ENCODE data around the gene SCAMP5. TPM values are rescaled to one million over a fixed set of nuclear protein-coding genes. Genes with fewer than 3 reads are reported as not detected.

SCAMP5 gene
- total RNA-seq, 4 donors from 2014 or later: 3.3 to 6.4 (median 4.3) TPM

GRCh38 chr15:75030424-75030823 lies 35.1 kb downstream of the SCAMP5 start:
- H3K27me3 ChIP-seq: no peaks in the 10 kb centered on the region
- 87% methylated on average over 4 of the region's 4 CpGs for WGBS
- no peak overlapping the region for H3K4me3 ChIP-seq
- H3K36me3 ChIP-seq: peaks cover 0 to 12% (median 2%) of the 10 kb centered on the region in 4 donors
- peaks cover 26 to 42% (median 39%) of the 10 kb centered on the region in 4 donors for H3K4me1 ChIP-seq
- no peak for DNase-seq (ENCODE audit: extremely low spot score)
- H3K27ac ChIP-seq (replicated peaks in 1 of 4): peak overlapping the region; percentile 65 to 77 (median 66)
- intact Hi-C loops (cut with DNase I): no loop called here
- H3K9me3 ChIP-seq: no peaks in the 10 kb centered on the region
- no peak for TF ChIP-seq POLR2A (IDR thresholded peaks at IDR 0.05; ENCODE audit: low read depth)
- TF ChIP-seq CTCF (IDR thresholded peaks at IDR 0.05): no peak
- no peak for TF ChIP-seq EP300 (IDR thresholded peaks at IDR 0.05)
- TF ChIP-seq POLR2AphosphoS5 (IDR thresholded peaks at IDR 0.05): no peak

DNA sequence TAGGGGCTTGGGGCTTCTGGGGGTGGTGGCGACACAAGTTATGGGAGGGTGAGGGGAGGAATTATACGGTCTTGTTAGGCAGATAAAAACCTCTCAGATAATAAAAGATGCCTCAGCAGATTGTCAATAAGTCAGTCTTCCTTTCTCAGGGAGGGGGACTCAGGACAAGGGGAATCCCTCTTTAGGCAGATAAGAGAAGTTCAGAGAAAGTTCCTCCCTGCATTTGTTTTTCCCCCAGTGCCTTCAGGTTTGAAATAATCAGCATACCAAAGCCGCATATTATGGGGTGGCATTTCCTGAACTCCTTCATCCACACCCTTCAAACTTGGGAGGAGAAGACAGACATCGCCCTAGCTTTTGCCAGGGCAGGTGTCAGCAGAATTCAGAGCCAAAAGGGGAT lies 36.5 kb downstream of the SCAMP5 start:
- H3K27ac ChIP-seq (replicated peaks in 1 of 4): no peak overlapping the region
- H3K4me1 ChIP-seq: peaks cover 26 to 41% (median 37%) of the 10 kb centered on the region in 4 donors
- no peaks in the 10 kb centered on the region for H3K9me3 ChIP-seq
- DNase-seq (ENCODE audit: extremely low spot score): no peak
- H3K36me3 ChIP-seq: peaks cover 0 to 12% (median 2%) of the 10 kb centered on the region in 4 donors
- WGBS: 78% methylated on average over 4 of the region's 4 CpGs
- intact Hi-C loops (cut with DNase I): no loop called here
- no peak overlapping the region for H3K4me3 ChIP-seq
- H3K27me3 ChIP-seq: no peaks in the 10 kb centered on the region
- TF ChIP-seq EP300 (IDR thresholded peaks at IDR 0.05) (no peak), POLR2AphosphoS5 (IDR thresholded peaks at IDR 0.05) (no peak), CTCF (IDR thresholded peaks at IDR 0.05) (no peak), POLR2A (IDR thresholded peaks at IDR 0.05; ENCODE audit: low read depth) (no peak)

GRCh38 chr15:75032395-75032794 lies 37.0 kb downstream of the SCAMP5 start:
- TF ChIP-seq POLR2AphosphoS5 (IDR thresholded peaks at IDR 0.05): no peak
- TF ChIP-seq EP300 (IDR thresholded peaks at IDR 0.05): no peak
- no peak for TF ChIP-seq CTCF (IDR thresholded peaks at IDR 0.05)
- no peak for TF ChIP-seq POLR2A (IDR thresholded peaks at IDR 0.05; ENCODE audit: low read depth)
- intact Hi-C loops (cut with DNase I): no loop called here
- H3K36me3 ChIP-seq: peaks cover 0 to 12% (median 2%) of the 10 kb centered on the region in 4 donors
- H3K27ac ChIP-seq (replicated peaks in 1 of 4): no peak overlapping the region
- WGBS: 91% methylated on average over 2 of the region's 2 CpGs
- H3K9me3 ChIP-seq: no peaks in the 10 kb centered on the region
- no peaks in the 10 kb centered on the region for H3K27me3 ChIP-seq
- H3K4me3 ChIP-seq: no peak overlapping the region
- no peak for DNase-seq (ENCODE audit: extremely low spot score)
- peaks cover 26 to 41% (median 37%) of the 10 kb centered on the region in 4 donors for H3K4me1 ChIP-seq

GRCh38 chr15:75033809-75034208 lies 38.4 kb downstream of the SCAMP5 start:
- Histone ChIP-seq H3K27me3 (no peaks in the 10 kb centered on the region), H3K4me3 (no peak overlapping the region), H3K9me3 (no peaks in the 10 kb centered on the region), H3K4me1 (peaks cover 28 to 36% (median 33%) of the 10 kb centered on the region in 4 donors), H3K27ac (replicated peaks in 1 of 4) (no peak overlapping the region), H3K36me3 (peaks cover 0 to 6% (median 2%) of the 10 kb centered on the region in 4 donors)
- DNase-seq (ENCODE audit: extremely low spot score): no peak
- intact Hi-C loops (cut with DNase I): no loop called here
- 74% methylated on average over 6 of the region's 6 CpGs for WGBS
- no peak for TF ChIP-seq CTCF (IDR thresholded peaks at IDR 0.05)
- no peak for TF ChIP-seq EP300 (IDR thresholded peaks at IDR 0.05)
- TF ChIP-seq POLR2AphosphoS5 (IDR thresholded peaks at IDR 0.05): no peak
- no peak for TF ChIP-seq POLR2A (IDR thresholded peaks at IDR 0.05; ENCODE audit: low read depth)

DNA sequence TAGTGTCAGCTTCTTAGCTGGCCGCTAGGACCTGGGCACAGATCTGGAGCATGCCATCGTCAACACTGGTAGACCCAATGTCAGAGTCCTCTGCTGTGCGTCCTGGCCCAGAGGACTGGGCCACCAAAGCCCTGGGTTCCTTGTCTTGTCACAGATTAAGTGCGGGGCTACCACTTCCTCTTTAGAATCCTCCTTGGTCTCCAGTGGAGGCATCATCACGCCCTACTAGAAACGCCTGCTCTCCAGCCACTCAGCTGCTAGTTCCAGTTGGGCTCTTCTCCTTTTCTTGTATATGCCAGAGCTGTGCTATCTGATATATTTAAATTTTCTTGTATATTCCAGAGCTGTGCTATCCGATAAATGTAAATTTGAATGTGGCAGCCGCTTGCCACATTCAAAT lies 39.3 kb downstream of the SCAMP5 start:
- 97% methylated on average over 8 of the region's 8 CpGs for WGBS
- Histone ChIP-seq H3K4me3 (no peak overlapping the region), H3K9me3 (no peaks in the 10 kb centered on the region), H3K4me1 (peaks cover 20 to 28% (median 25%) of the 10 kb centered on the region in 4 donors), H3K36me3 (peaks cover 0 to 6% (median 2%) of the 10 kb centered on the region in 4 donors), H3K27me3 (no peaks in the 10 kb centered on the region), H3K27ac (replicated peaks in 1 of 4) (no peak overlapping the region)
- DNase-seq (ENCODE audit: extremely low spot score): no peak
- no peak for TF ChIP-seq EP300 (IDR thresholded peaks at IDR 0.05)
- no peak for TF ChIP-seq POLR2A (IDR thresholded peaks at IDR 0.05; ENCODE audit: low read depth)
- TF ChIP-seq CTCF (IDR thresholded peaks at IDR 0.05): no peak
- TF ChIP-seq POLR2AphosphoS5 (IDR thresholded peaks at IDR 0.05): no peak
- intact Hi-C loops (cut with DNase I): no loop called here

All from esophagus muscularis mucosa (tissue), 4 donors.